Amniotic epithelial cell (primary cell): ENCODE data around the gene SNAP91.
"Not testable (repeated sequence)": the region's sequence is repeated elsewhere in the genome, so short reads cannot be mapped to it uniquely, and the experiment has no call there.

ENCODE experiments used
- DNase-seq: peaks from one replicate; pipeline ENCODE4 v3.0.0-alpha.2; 2010; ENCODE audit warnings: low read depth

SNAP91 gene

GRCh38 chr6:83615025-83615999, 93.6 kb downstream of the SNAP91 start:
- peak; percentile 36 for DNase-seq

- peak; percentile 65 for DNase-seq
These were observed 95.5 kb downstream of the SNAP91 start for GRCh38 chr6:83613378-83613777.

- no peak for DNase-seq
These were observed 99.7 kb downstream of the SNAP91 start for GRCh38 chr6:83609248-83609647.

GRCh38 chr6:83605517-83605916, 103.4 kb downstream of the SNAP91 start:
- DNase-seq: no peak

- DNase-seq: no peak
These were observed 105.3 kb downstream of the SNAP91 start for GRCh38 chr6:83603551-83603950.

GRCh38 chr6:83601119-83601518, 107.8 kb downstream of the SNAP91 start:
- no peak for DNase-seq

GRCh38 chr6:83600459-83600858, 108.4 kb downstream of the SNAP91 start:
- DNase-seq: no peak

- DNase-seq: no peak
These were observed 111.4 kb downstream of the SNAP91 start for GRCh38 chr6:83597511-83597910.

GRCh38 chr6:83597051-83597450, 111.8 kb downstream of the SNAP91 start:
- no peak for DNase-seq

GRCh38 chr6:83594941-83595340, 114.0 kb downstream of the SNAP91 start:
- DNase-seq: no peak

- no peak for DNase-seq
These were observed 115.5 kb downstream of the SNAP91 start for GRCh38 chr6:83593395-83593785.

- DNase-seq: peak; percentile 60
These were observed 116.0 kb downstream of the SNAP91 start for GRCh38 chr6:83592770-83593394.

- peak; percentile 84 for DNase-seq
These were observed 118.5 kb downstream of the SNAP91 start for GRCh38 chr6:83590416-83590815.

GRCh38 chr6:83589076-83589475, 119.8 kb downstream of the SNAP91 start:
- peak; percentile 15 for DNase-seq

GRCh38 chr6:83578057-83578456, 130.8 kb downstream of the SNAP91 start:
- no peak for DNase-seq

- no peak for DNase-seq
These were observed 134.1 kb downstream of the SNAP91 start for GRCh38 chr6:83574783-83575182.

- DNase-seq: peak; percentile 31
These were observed 137.2 kb downstream of the SNAP91 start for GRCh38 chr6:83571663-83572185.

GRCh38 chr6:83558975-83559374, 149.9 kb downstream of the SNAP91 start:
- no peak for DNase-seq

- no peak for DNase-seq
These were observed 152.0 kb downstream of the SNAP91 start for GRCh38 chr6:83556871-83557270.

GRCh38 chr6:83551748-83552147, 157.2 kb downstream of the SNAP91 start:
- not testable (repeated sequence) for DNase-seq

GRCh38 chr6:83550482-83550881, 158.4 kb downstream of the SNAP91 start:
- not testable (repeated sequence) for DNase-seq

- DNase-seq: peak; percentile 43
These were observed 162.3 kb downstream of the SNAP91 start for GRCh38 chr6:83546636-83547035.

- DNase-seq: no peak
These were observed 169.2 kb downstream of the SNAP91 start for GRCh38 chr6:83539678-83540077.
